NCI-H345 (cell line): ENCODE results near the gene CHAC1.
"Not testable (repeated sequence)": the region's sequence is repeated elsewhere in the genome, so short reads cannot be mapped to it uniquely, and the experiment has no call there.

Experiments used
- DNase-seq: peaks from one replicate; lab custom pipeline; 2025; lab: John Stamatoyannopoulos, UW

The CHAC1 gene

GRCh38 chr15:40957041-40957555 is 3.8 kb downstream of the CHAC1 start:
- DNase-seq, result no peak

- peak; percentile 64 for DNase-seq
Measured at GRCh38 chr15:40957581-40958051, 4.3 kb downstream of the CHAC1 start.

DNA sequence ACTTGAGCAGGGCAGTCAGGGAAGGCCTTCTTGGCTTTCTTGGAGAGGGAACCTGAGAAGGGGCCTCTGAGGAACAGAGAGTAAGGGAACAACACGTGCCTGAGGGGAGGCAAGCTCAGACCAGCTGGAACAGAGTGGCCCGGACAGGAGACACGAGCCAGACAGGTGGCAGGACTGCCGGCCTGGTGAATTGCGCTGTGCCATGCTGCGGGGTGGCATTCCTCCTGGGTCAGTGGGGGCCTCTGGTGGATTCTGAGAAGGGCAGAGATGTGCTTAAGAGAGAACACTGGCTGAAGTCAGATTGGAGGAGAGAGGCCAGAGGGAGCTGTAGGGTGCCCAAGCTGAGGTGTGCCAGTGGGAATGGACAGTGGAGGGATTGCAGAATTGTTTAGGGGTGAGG is 4.9 kb downstream of the CHAC1 start:
- no peak for DNase-seq

- DNase-seq, result no peak
Measured at GRCh38 chr15:40958723-40959122, 5.5 kb downstream of the CHAC1 start.

DNA sequence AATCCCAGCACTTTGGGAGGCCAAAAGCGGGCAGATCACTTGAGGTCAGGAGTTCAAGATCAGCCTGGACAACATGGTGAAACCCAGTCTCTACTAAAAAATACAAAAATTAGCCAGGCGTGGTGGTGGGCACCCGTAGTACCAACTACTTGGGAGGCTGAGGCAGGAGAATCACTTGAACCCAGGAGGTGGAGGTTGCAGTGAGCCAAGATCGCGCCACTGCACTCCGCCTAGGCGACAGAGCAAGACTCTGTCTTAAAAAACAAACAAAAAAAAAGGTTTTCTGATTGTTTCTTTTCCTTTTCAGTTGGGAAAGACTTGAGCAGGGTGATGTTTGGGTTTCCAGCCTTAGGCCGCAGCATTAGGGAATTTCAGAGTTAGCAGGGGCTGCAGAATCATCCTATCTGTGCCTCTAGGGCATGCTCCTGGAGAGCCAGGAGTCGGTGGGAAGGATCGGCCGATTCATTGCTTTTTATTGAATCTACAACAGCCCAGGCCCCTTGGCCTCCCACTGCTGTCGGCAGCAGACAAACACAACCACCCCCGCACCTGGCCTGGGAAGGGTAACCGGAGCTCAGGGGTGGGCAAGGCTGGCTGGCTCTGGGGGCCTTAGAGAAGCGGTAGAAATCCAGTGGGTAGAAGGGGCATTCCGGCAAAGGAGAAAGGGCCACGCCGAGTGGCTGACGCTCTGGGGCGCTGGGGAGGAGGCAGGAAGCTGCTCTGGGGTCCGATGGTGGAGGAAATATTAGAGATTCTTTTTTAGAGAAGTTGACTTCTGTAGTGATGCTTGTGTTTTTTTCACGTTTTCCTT is 6.3 kb downstream of the CHAC1 start:
- no peak for DNase-seq

- DNase-seq, result no peak
Measured at GRCh38 chr15:40960151-40960885, 7.0 kb downstream of the CHAC1 start.

DNA sequence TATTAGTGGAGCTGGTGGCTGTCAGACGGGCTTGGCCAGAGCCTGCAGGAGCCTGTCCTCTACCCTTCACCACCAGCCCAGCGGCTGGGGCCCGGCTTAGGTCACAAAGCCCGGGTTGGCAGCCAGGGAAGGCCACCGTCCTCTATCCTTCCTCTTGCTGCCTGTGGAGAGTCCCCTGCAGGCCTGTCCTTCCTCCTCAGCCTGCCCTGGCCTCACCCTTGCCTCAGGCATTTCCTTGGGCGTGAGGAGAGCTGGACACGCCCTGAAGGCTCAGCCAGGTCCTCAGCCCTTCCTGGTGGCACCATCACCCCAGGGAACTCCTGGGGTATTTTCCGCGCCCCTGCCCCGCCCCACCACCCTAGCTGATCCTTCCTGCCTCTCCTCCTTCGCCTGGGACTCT is 7.7 kb downstream of the CHAC1 start:
- DNase-seq, result no peak

- DNase-seq, result not testable (repeated sequence)
Measured at GRCh38 chr15:40961740-40962139, 8.5 kb downstream of the CHAC1 start.

DNA sequence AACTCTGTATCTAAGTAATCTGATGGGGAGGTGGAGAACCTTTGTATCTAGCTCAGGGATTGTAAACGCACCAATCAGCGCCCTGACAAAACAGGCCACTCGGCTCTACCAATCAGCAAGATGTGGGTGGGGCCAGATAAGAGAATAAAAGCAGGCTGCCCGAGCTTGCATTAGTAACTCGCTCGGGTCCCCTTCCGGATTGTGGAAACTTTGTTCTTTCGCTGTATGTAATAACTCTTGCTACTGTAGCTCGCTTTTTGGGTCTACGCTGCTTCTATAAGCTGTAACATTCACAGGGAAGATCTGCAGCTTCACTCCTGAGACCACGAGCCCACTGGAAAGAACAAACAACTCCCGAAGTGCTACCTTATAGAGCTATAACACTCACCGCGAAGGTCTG is 9.0 kb downstream of the CHAC1 start:
- not testable (repeated sequence) for DNase-seq

GRCh38 chr15:40963201-40963600 is 9.9 kb downstream of the CHAC1 start:
- DNase-seq, result no peak

GRCh38 chr15:40964006-40964405 is 10.7 kb downstream of the CHAC1 start:
- DNase-seq, result no peak

GRCh38 chr15:40964634-40965033 is 11.4 kb downstream of the CHAC1 start:
- no peak for DNase-seq

- DNase-seq, result no peak
Measured at GRCh38 chr15:40968290-40969085, 15.2 kb downstream of the CHAC1 start.

GRCh38 chr15:40969363-40969762 is 16.1 kb downstream of the CHAC1 start:
- no peak for DNase-seq

DNA sequence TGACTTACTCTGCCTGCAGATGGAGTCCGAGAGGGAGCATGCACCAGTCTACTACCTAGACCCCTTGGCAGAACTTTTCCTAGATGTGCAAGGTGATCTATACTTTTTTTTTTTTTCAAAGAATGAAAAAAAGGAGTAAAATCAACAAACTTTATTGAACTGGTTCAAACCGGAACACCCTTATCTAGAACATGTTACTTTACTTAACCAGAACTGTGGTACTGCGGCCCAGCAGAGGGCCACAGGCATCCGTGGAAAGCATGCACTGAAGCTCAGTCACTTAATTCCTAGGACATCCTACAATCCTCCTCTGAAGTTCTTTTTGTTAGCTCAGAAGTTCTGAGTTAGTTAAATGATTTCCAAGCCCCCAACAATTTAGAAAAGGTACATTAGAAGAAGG is 21.6 kb downstream of the CHAC1 start:
- no peak for DNase-seq

DNA sequence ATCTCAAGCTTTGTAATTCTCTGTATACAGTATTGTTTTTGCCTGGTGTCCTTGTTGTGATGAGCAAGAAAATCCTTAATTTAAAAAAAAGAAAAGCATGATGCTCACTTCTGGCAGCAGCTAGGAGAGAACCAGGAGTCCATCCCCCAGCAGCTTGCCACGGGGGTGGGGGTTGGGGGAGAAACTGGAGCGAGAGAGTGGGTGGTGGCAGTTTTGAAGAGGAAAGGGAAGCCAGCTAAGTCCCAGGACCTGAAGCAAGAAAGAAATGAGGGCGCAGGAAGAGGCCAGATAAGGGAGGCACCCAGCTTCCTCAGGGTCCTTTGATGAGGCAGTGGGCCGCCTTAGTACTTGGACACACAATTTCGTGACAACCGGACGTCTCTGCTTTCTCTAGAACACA is 23.5 kb downstream of the CHAC1 start:
- no peak for DNase-seq

GRCh38 chr15:40978141-40978540 is 24.9 kb downstream of the CHAC1 start:
- DNase-seq, result no peak

DNA sequence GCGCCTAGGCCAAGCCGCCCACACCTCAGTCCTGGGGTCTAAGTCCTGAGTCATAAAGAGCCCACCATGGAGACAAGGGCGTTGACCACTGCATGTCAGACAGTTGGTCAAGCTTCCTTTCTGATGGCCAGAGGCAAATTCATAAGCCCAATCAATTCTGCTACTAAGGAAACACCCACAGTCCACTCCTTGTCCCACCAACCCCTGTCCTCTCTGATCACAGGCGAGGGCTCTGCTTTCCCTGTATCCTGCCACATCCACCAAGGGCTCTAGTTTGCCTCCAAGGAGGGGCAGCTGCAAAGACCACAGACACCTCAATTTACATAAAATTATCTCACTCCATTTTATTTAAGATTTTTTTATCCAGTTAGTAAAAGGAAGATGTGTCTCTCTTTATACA is 25.3 kb downstream of the CHAC1 start:
- DNase-seq, result no peak

GRCh38 chr15:40981186-40981585 is 27.9 kb downstream of the CHAC1 start:
- no peak for DNase-seq

DNA sequence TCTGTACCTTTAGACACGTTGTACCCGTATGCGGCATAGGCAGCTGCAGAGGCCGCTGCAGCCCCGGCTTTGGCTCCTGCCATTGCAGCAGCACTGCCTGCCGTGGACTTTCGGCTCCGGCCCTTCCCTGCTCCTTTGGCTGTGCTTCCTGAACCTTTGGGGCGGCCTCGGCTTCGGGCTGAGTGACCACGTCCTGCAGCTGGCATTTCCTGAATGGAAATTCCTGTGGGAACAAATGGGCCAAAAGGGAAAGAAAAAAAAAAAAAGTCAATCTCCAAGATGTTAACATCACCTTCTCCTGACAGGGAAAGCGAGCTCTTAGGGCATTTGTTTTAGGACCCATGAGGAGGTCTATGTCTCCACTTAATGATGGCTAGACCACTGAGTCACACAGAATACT is 29.6 kb downstream of the CHAC1 start:
- no peak for DNase-seq

DNA sequence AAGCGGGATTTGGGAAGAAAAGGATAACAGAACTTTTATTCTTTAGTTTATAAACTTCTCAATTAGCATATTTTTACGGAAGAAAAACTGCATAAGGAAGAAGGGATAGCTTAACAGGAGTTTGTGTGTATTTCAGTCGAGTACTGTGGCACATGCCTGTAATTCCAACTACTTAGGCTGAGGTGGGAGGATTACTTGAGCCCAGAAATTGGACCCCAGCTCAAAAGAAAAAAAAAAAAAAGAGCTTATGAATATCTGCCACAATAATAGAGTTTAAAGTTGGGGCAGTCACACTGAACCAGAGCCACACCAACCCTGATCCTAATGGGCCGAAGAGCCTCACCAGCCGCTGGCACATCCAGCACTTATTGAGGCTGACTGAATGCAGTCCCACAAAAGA is 31.1 kb downstream of the CHAC1 start:
- DNase-seq, result no peak

DNA sequence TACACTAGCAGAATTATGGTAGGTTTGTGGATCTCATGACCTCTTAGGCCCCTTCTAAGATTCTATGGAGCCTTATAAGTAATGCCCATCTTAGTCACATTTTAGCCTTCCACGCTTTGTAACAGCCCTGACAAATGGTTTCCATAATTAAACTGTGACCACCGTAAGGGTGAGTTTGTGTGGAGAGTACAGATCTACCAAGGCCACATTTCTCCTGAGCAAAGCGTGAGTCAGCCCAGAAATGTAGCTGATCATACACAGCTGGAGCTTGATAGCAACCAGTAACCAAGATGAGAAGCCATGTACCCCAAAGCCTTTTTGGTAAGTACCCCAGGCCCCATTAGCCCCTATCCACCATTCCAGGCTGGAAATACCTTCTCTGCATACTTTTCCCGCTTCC is 31.7 kb downstream of the CHAC1 start:
- no peak for DNase-seq
